HG03097 (cell line): ENCODE data around the gene GRHL3.

Experiments used
- ATAC-seq: cut with Tn5 transposase; IDR thresholded peaks from one replicate; pipeline ENCODE4 v1.9.1; 2021; ENCODE audit not compliant: unreplicated experiment, low FRiP score

GRHL3 gene

GRCh38 chr1:24317081-24317480, 2.1 kb upstream of the GRHL3 start:
- no peak for ATAC-seq

GRCh38 chr1:24317956-24318614, 1.1 kb upstream of the GRHL3 start:
- no peak for ATAC-seq

- no peak for ATAC-seq
Observed at GRCh38 chr1:24318615-24319311, 394 bp upstream of the GRHL3 start.

GRCh38 chr1:24319962-24320361, 805 bp downstream of the GRHL3 start:
- no peak for ATAC-seq

- ATAC-seq = no peak
Observed at GRCh38 chr1:24321126-24321525, 2.0 kb downstream of the GRHL3 start.

GRCh38 chr1:24321697-24322469, 2.7 kb downstream of the GRHL3 start:
- ATAC-seq = peak; percentile 57

- no peak for ATAC-seq
Observed at GRCh38 chr1:24322470-24323177, 3.5 kb downstream of the GRHL3 start.

GRCh38 chr1:24323281-24323680, 4.1 kb downstream of the GRHL3 start:
- ATAC-seq = no peak

- no peak for ATAC-seq
Observed at GRCh38 chr1:24324903-24325302, 5.7 kb downstream of the GRHL3 start.

GRCh38 chr1:24325587-24326449, 6.7 kb downstream of the GRHL3 start:
- ATAC-seq = no peak

- no peak for ATAC-seq
Observed at GRCh38 chr1:24327486-24327885, 8.3 kb downstream of the GRHL3 start.

- ATAC-seq = no peak
Observed at GRCh38 chr1:24327891-24328290, 8.7 kb downstream of the GRHL3 start.

GRCh38 chr1:24329331-24329730, 10.2 kb downstream of the GRHL3 start:
- no peak for ATAC-seq

- no peak for ATAC-seq
Observed at GRCh38 chr1:24329797-24330543, 10.8 kb downstream of the GRHL3 start.

- ATAC-seq = no peak
Observed at GRCh38 chr1:24331961-24332673, 13.0 kb downstream of the GRHL3 start.

GRCh38 chr1:24336075-24336474, 16.9 kb downstream of the GRHL3 start:
- no peak for ATAC-seq

- ATAC-seq = no peak
Observed at GRCh38 chr1:24337455-24337854, 18.3 kb downstream of the GRHL3 start.

GRCh38 chr1:24338447-24338846, 19.3 kb downstream of the GRHL3 start:
- ATAC-seq = no peak

- no peak for ATAC-seq
Observed at GRCh38 chr1:24339996-24340395, 20.8 kb downstream of the GRHL3 start.
